Measurements from ENCODE around the gene PCSK2. TPM values are rescaled to one million over a fixed set of nuclear protein-coding genes. Genes with fewer than 3 reads are reported as not detected.

The PCSK2 gene
- total RNA-seq, 1 experiment from 2014 or later = not detected

- Mint-ChIP-seq H3K36me3 (ENCODE audit: insufficient read depth, unreplicated experiment) (no peaks in the 10 kb centered on the region), H3K27ac (ENCODE audit: unreplicated experiment) (no peak overlapping the region), H3K9me3 (ENCODE audit: low read depth, unreplicated experiment) (no peaks in the 10 kb centered on the region), H3K4me1 (ENCODE audit: low read depth, unreplicated experiment) (no peaks in the 10 kb centered on the region), H3K4me3 (ENCODE audit: low read depth, unreplicated experiment) (no peak overlapping the region), H3K27me3 (ENCODE audit: unreplicated experiment) (no peaks in the 10 kb centered on the region)
- intact Hi-C loops (cut with micrococcal nuclease; ENCODE audit: unreplicated experiment) = no loop called here
- no peak for DNase-seq
- CTCF ChIA-PET = interaction anchor here (0.6 kb wide), 1 partner anchor 14 kb away, joined by 3 read pairs; no protein-coding TSS in a partner anchor
- TF ChIP-seq CTCF (IDR thresholded peaks at IDR 0.05; ENCODE audit: unreplicated experiment) = no peak
- BruUV-seq (replicated peaks) = no TSS peak
These were observed 69.2 kb downstream of the PCSK2 start for GRCh38 chr20:17295991-17296390.

DNA sequence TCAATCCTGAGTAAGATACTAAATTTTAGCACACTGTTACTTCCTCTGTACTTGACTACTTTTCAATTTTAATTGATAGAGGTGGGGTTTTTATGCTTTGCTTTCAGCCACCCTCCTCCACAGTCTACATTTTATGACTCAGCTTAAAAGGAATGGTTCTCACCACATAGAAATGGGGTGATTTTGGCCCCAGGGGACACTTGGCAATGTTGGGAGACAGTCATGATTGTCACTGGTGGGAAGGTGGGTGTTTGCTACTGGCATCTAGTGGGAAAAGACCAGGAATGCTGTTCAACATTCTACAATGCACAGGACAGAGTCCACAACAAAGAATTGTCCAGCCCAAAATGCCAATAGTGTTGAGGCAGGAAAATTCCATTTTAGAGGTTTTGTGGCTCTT is 71.3 kb downstream of the PCSK2 start:
- BruUV-seq (replicated peaks) = no TSS peak
- Mint-ChIP-seq H3K27me3 (ENCODE audit: unreplicated experiment) (no peaks in the 10 kb centered on the region), H3K4me1 (ENCODE audit: low read depth, unreplicated experiment) (no peaks in the 10 kb centered on the region), H3K27ac (ENCODE audit: unreplicated experiment) (no peak overlapping the region), H3K9me3 (ENCODE audit: low read depth, unreplicated experiment) (no peaks in the 10 kb centered on the region), H3K4me3 (ENCODE audit: low read depth, unreplicated experiment) (no peak overlapping the region), H3K36me3 (ENCODE audit: insufficient read depth, unreplicated experiment) (no peaks in the 10 kb centered on the region)
- DNase-seq = no peak
- intact Hi-C loops (cut with micrococcal nuclease; ENCODE audit: unreplicated experiment) = no loop called here
- CTCF ChIA-PET = no interaction called here
- no peak for TF ChIP-seq CTCF (IDR thresholded peaks at IDR 0.05; ENCODE audit: unreplicated experiment)

DNA sequence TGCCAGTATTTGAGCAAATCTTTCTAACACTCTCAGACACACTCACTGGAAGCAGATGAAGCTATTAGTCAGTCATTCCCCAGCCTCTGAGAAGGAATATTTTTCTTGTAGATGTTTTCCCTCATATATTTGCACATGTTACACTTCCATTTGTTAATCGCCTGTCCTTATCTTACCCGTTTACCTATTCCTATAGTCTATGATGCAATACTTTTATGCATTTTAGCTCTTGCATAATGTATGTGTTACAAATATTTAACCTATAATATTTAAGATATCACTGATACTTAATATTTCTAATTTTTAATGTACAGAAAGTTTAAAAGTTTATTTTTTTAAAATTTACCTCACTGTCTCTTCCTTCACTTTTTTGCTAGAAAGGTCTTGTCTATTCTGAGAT is 71.9 kb downstream of the PCSK2 start:
- Mint-ChIP-seq H3K36me3 (ENCODE audit: insufficient read depth, unreplicated experiment) (no peaks in the 10 kb centered on the region), H3K4me1 (ENCODE audit: low read depth, unreplicated experiment) (no peaks in the 10 kb centered on the region), H3K9me3 (ENCODE audit: low read depth, unreplicated experiment) (no peaks in the 10 kb centered on the region), H3K27ac (ENCODE audit: unreplicated experiment) (no peak overlapping the region), H3K27me3 (ENCODE audit: unreplicated experiment) (no peaks in the 10 kb centered on the region), H3K4me3 (ENCODE audit: low read depth, unreplicated experiment) (no peak overlapping the region)
- CTCF ChIA-PET = no interaction called here
- DNase-seq = no peak
- BruUV-seq (replicated peaks) = no TSS peak
- TF ChIP-seq CTCF (IDR thresholded peaks at IDR 0.05; ENCODE audit: unreplicated experiment) = no peak
- intact Hi-C loops (cut with micrococcal nuclease; ENCODE audit: unreplicated experiment) = no loop called here

GRCh38 chr20:17300113-17300512 is 73.3 kb downstream of the PCSK2 start:
- H3K4me1 Mint-ChIP-seq (ENCODE audit: low read depth, unreplicated experiment) = no peaks in the 10 kb centered on the region
- no peaks in the 10 kb centered on the region for H3K36me3 Mint-ChIP-seq (ENCODE audit: insufficient read depth, unreplicated experiment)
- H3K27ac Mint-ChIP-seq (ENCODE audit: unreplicated experiment) = no peak overlapping the region
- CTCF ChIA-PET = no interaction called here
- no peaks in the 10 kb centered on the region for H3K9me3 Mint-ChIP-seq (ENCODE audit: low read depth, unreplicated experiment)
- intact Hi-C loops (cut with micrococcal nuclease; ENCODE audit: unreplicated experiment) = no loop called here
- BruUV-seq (replicated peaks) = no TSS peak
- no peak for TF ChIP-seq CTCF (IDR thresholded peaks at IDR 0.05; ENCODE audit: unreplicated experiment)
- H3K27me3 Mint-ChIP-seq (ENCODE audit: unreplicated experiment) = no peaks in the 10 kb centered on the region
- DNase-seq = no peak
- no peak overlapping the region for H3K4me3 Mint-ChIP-seq (ENCODE audit: low read depth, unreplicated experiment)

DNA sequence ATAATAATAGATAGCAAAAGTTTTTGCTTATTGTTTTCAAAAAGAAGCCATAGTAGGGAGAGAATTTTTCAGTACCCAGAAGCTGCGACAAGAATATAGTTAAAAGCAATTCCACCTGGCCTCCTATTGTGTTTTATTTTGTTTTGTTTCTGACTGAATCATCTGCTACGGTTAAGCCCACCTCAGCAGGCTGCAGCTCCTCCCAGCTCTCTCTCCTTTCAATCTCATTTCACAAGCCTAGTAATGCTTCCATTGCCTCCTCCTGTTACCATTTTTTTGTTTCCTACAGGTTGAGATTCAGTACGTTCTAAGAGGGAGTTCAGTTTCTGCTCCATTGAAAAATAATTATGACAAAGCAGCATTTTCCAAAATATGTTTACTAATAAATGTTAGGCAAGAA is 77.9 kb downstream of the PCSK2 start:
- CTCF ChIA-PET = no interaction called here
- intact Hi-C loops (cut with micrococcal nuclease; ENCODE audit: unreplicated experiment) = no loop called here
- no peak overlapping the region for H3K4me3 Mint-ChIP-seq (ENCODE audit: low read depth, unreplicated experiment)
- DNase-seq = no peak
- no peak for TF ChIP-seq CTCF (IDR thresholded peaks at IDR 0.05; ENCODE audit: unreplicated experiment)
- BruUV-seq (replicated peaks) = no TSS peak
- no peaks in the 10 kb centered on the region for H3K4me1 Mint-ChIP-seq (ENCODE audit: low read depth, unreplicated experiment)
- H3K27ac Mint-ChIP-seq (ENCODE audit: unreplicated experiment) = no peak overlapping the region
- H3K36me3 Mint-ChIP-seq (ENCODE audit: insufficient read depth, unreplicated experiment) = no peaks in the 10 kb centered on the region
- no peaks in the 10 kb centered on the region for H3K9me3 Mint-ChIP-seq (ENCODE audit: low read depth, unreplicated experiment)
- peaks cover 26% of the 10 kb centered on the region for H3K27me3 Mint-ChIP-seq (ENCODE audit: unreplicated experiment)
